Activated naive CD4-positive, alpha-beta T cell treated with anti-CD3 and anti-CD28 coated beads, Interleukin-2, amount 50 U/mL, for 72 hours (primary cell): ENCODE results near the gene SLC27A3. TPM values are rescaled to one million over a fixed set of nuclear protein-coding genes. Genes with fewer than 3 reads are reported as not detected.
"Not testable (repeated sequence)": the region's sequence is repeated elsewhere in the genome, so short reads cannot be mapped to it uniquely, and the experiment has no call there.

Experiments used
- ATAC-seq, 2 donors: fragments of 150-1000 bp; cut with Tn5 transposase; 2 replicates each; pipeline ENCODE4 v1.10.0; 2021; ENCODE audit warnings: mild to moderate bottlenecking in 2 of 2, moderate library complexity in 2 of 2
- DNase-seq, 2 donors: peaks; one replicate each; pipeline ENCODE4 v3.0.0; 2021 to 2022; ENCODE audit warnings: low spot score in 2 of 2
- H3K27ac Mint-ChIP-seq, 2 donors: one replicate each; pipeline ENCODE4 v1.8.0; 2022; ENCODE audit warnings: mild to moderate bottlenecking in 2 of 2, mixed read lengths in 2 of 2
- H3K36me3 Mint-ChIP-seq, 2 donors: one replicate each; pipeline ENCODE4 v1.8.0; 2022; ENCODE audit warnings: mixed read lengths in 2 of 2
- H3K9me3 Mint-ChIP-seq, 2 donors: one replicate each; pipeline ENCODE4 v1.8.0; 2022; ENCODE audit warnings: mixed read lengths in 2 of 2
- total RNA-seq, 2 donors: library from RNA; stranded (reverse); gene quantifications; one replicate each; pipeline ENCODE4 v1.2.3, GENCODE V29; 2022

Gene SLC27A3
- total RNA-seq, 2 donors from 2014 or later = 7.0 to 8.3 TPM

GRCh38 chr1:153775458-153776327 lies 486 bp downstream of the SLC27A3 start:
- ATAC-seq = peak; percentile 77 to 85
- Mint-ChIP-seq H3K27ac (peak overlapping the region in 1 of 2 donors; percentile 62), H3K9me3 (no peaks in the 10 kb centered on the region), H3K36me3 (no peaks in the 10 kb centered on the region)
- DNase-seq = peak; percentile 65 to 82

- Mint-ChIP-seq H3K36me3 (no peaks in the 10 kb centered on the region), H3K9me3 (no peaks in the 10 kb centered on the region), H3K27ac (peak overlapping the region in 1 of 2 donors; percentile 77)
- ATAC-seq (no peak), DNase-seq (no peak)
Measured at GRCh38 chr1:153776352-153776751, 1.1 kb downstream of the SLC27A3 start.

GRCh38 chr1:153776845-153777370 lies 1.7 kb downstream of the SLC27A3 start:
- ATAC-seq (no peak), DNase-seq (no peak)
- peak overlapping the region in 1 of 2 donors; percentile 77 for H3K27ac Mint-ChIP-seq
- H3K9me3 Mint-ChIP-seq = no peaks in the 10 kb centered on the region
- no peaks in the 10 kb centered on the region for H3K36me3 Mint-ChIP-seq

DNA sequence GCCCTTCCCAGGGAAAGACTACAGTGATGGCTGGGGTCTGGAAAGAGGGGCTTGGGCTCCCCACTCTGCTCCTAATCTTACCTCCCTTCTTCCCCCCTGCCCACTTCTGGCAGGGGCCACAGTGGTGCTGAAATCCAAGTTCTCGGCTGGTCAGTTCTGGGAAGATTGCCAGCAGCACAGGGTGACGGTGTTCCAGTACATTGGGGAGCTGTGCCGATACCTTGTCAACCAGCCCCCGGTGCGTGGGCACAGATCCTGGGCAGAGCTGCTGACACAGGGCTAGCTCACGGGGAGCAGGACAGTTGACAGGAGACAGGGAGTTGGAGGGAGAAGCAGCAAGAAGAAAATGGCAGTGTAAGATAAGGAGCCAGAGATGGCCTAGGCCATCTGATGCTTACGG lies 2.4 kb downstream of the SLC27A3 start:
- Mint-ChIP-seq H3K27ac (no peak overlapping the region), H3K9me3 (no peaks in the 10 kb centered on the region), H3K36me3 (no peaks in the 10 kb centered on the region)
- DNase-seq (no peak), ATAC-seq (no peak)

DNA sequence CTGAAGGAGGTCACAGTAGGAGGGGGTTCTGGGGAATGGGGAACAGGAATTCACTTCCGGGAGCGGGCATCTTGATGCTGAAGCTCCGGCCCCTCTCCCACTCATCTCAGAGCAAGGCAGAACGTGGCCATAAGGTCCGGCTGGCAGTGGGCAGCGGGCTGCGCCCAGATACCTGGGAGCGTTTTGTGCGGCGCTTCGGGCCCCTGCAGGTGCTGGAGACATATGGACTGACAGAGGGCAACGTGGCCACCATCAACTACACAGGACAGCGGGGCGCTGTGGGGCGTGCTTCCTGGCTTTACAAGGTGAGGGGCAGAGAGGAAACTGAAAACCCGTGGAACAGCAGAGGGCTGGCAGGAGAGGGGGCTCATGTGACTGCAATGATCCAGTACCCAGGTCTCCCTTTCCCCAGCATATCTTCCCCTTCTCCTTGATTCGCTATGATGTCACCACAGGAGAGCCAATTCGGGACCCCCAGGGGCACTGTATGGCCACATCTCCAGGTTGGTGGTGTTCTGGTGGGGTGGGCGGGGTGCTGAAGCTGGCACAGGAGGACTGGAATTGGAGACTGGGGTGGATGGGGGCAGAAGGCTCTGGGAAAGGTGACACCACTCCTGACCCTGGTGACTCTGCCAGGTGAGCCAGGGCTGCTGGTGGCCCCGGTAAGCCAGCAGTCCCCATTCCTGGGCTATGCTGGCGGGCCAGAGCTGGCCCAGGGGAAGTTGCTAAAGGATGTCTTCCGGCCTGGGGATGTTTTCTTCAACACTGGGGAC lies 3.0 kb downstream of the SLC27A3 start:
- Mint-ChIP-seq H3K36me3 (no peaks in the 10 kb centered on the region), H3K9me3 (no peaks in the 10 kb centered on the region), H3K27ac (no peak overlapping the region)
- DNase-seq = no peak
- no peak for ATAC-seq

DNA sequence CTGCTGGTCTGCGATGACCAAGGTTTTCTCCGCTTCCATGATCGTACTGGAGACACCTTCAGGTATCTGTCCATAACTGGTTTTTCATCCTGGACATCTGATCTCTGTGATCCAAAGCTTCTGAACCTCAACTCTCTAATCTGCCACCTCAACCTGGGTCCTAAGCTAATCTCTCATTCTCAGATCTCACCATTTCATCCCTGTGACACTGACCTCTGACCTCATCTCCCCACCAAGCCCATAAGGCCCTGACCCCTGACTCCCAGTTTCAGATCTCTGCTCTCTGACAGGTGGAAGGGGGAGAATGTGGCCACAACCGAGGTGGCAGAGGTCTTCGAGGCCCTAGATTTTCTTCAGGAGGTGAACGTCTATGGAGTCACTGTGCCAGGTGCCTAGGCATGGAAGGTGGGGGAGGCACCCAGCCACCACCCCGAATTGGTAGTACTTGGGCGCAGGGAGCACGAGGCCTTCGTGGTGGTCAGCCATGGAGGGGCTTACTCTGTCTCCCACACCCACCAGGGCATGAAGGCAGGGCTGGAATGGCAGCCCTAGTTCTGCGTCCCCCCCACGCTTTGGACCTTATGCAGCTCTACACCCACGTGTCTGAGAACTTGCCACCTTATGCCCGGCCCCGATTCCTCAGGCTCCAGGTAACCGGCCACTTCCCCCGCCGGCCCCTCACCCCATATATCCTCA lies 3.8 kb downstream of the SLC27A3 start:
- ATAC-seq (no peak), DNase-seq (no peak)
- Mint-ChIP-seq H3K9me3 (no peaks in the 10 kb centered on the region), H3K27ac (no peak overlapping the region), H3K36me3 (no peaks in the 10 kb centered on the region)

- no peaks in the 10 kb centered on the region for H3K9me3 Mint-ChIP-seq
- DNase-seq = no peak
- no peak overlapping the region for H3K27ac Mint-ChIP-seq
- ATAC-seq = no peak
- no peaks in the 10 kb centered on the region for H3K36me3 Mint-ChIP-seq
Measured at GRCh38 chr1:153779781-153780541, 4.8 kb downstream of the SLC27A3 start.

- Mint-ChIP-seq H3K27ac (no peak overlapping the region), H3K36me3 (no peaks in the 10 kb centered on the region), H3K9me3 (no peaks in the 10 kb centered on the region)
- ATAC-seq = no peak
- DNase-seq = no peak
Measured at GRCh38 chr1:153780551-153780950, 5.3 kb downstream of the SLC27A3 start.

DNA sequence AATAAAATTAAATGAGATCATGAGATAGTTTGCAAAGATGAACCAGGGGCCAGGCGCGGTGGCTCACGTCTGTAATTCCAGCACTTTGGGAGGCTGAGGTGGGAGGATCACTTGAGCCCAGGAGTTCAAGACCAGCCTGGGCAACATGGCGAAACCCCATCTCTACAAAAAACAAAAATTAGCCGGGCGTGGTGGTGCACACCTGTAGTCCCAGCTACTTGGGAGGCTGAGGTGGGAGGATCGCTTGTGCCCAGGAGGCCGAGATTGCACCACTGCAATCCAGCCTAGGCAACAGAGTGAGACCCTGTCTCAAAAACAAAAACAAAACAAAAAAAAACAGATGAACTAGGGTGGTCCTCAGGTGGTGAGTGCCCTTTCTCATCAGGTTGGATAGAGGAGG lies 7.4 kb downstream of the SLC27A3 start:
- DNase-seq, H3K9me3 Mint-ChIP-seq, H3K36me3 Mint-ChIP-seq, ATAC-seq: not testable (repeated sequence)
- H3K27ac Mint-ChIP-seq = peak overlapping the region; percentile 14 to 95

- Mint-ChIP-seq H3K36me3 (no peaks in the 10 kb centered on the region), H3K9me3 (no peaks in the 10 kb centered on the region)
- ATAC-seq = peak; percentile 96 to 97
Measured at GRCh38 chr1:153783233-153784190, 8.3 kb downstream of the SLC27A3 start.

GRCh38 chr1:153786038-153786790 lies 11.0 kb downstream of the SLC27A3 start:
- Mint-ChIP-seq H3K9me3 (no peaks in the 10 kb centered on the region), H3K27ac (no peak overlapping the region), H3K36me3 (no peaks in the 10 kb centered on the region)
- ATAC-seq = no peak
- DNase-seq = no peak

More at GRCh38 chr1:153783233-153784190, 8.3 kb downstream of the SLC27A3 start:
- peak; percentile 93 for DNase-seq
- peak overlapping the region; percentile 93 to 95 for H3K27ac Mint-ChIP-seq

- H3K27ac Mint-ChIP-seq = peak overlapping the region in 1 of 2 donors; percentile 78
- H3K36me3 Mint-ChIP-seq = no peaks in the 10 kb centered on the region
- DNase-seq (no peak), ATAC-seq (no peak)
- no peaks in the 10 kb centered on the region for H3K9me3 Mint-ChIP-seq
Measured at GRCh38 chr1:153789478-153790034, 14.3 kb downstream of the SLC27A3 start.

DNA sequence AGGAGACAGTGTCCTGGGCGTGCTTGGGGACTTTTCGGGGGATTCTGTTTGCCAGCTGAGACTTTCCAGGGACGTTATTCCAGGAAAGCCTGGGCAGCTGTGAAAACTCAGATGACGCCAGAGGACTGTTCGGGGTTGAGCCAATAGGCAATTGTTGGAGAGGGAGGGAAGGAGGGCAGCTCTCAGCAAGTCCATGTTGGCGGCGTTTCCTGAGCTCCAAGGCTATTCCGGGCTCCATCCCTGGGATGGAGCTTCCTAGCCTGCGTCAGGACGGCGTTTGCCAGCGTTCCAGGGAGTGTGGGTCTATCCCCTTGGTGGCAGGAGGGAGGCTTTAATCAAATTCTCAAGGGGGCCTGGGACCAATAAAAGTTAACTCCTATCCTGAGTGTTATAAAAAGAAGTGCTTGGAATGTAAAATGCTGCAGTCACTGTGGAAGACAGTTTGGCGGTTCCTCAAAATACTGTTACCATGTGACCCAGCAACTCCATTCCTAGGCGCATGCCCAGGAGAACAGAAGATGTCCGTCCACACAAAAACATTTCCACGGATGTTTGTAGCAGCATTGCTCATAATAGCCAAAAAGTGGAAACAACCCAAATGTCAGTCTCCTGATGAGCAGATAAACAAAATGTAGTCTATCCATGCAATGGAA lies 15.2 kb downstream of the SLC27A3 start:
- DNase-seq = no peak
- Mint-ChIP-seq H3K9me3 (no peaks in the 10 kb centered on the region), H3K36me3 (no peaks in the 10 kb centered on the region), H3K27ac (peak overlapping the region; percentile 50 to 78)
- no peak for ATAC-seq
